SK-N-SH (cell line): ENCODE data around the gene GPR107. TPM values are rescaled to one million over a fixed set of nuclear protein-coding genes. Genes with fewer than 3 reads are reported as not detected.

Experiments
- CTCF ChIA-PET: fragments of 300-600, 350-600 bp; formaldehyde crosslinking; extraction: SDS; loops from one replicate; lab custom pipeline; 2021; lab: Yijun Ruan, JAX
- POLR2A ChIA-PET: fragments of 350-600 bp; sonication (Branson Sonifier 250); formaldehyde crosslinking; extraction: SDS; loops from one replicate; lab custom pipeline; 2020; ENCODE audit warnings: antibody characterized with exemption, inconsistent platforms; lab: Yijun Ruan, JAX
- DNase-seq: peaks from one replicate; pipeline ENCODE4 v3.0.0; 2012
- H2AFZ ChIP-seq: fragments of 200-600 bp; sonication (generic); 2 replicates; pipeline ENCODE4 v1.8.1; 2016; ENCODE audit warnings: antibody characterized with exemption, mild to moderate bottlenecking, low read depth
- H3F3A ChIP-seq: fragments of 200-600 bp; sonication (generic); replicated peaks from 2 replicates; pipeline ENCODE3; 2016; ENCODE audit warnings: antibody characterized with exemption, mild to moderate bottlenecking; ENCODE audit not compliant: insufficient read depth
- H3K27ac ChIP-seq, 2 experiments: fragments of 200-500 bp in 1 of 2; fragments of 200-600 bp in 1 of 2; sonication (Bioruptor generic) in 1 of 2; sonication (generic), shearing (Covaris generic) in 1 of 2; 2 replicates each; pipeline versions ENCODE4 v1.5.1 to v1.6.1; 2014 to 2016; ENCODE audit warnings: low read depth in 2 of 2, inconsistent platforms in 1 of 2, low read length in 1 of 2, mild to moderate bottlenecking in 1 of 2, mixed read lengths in 1 of 2
- H3K27me3 ChIP-seq: fragments of 200-600 bp; sonication (generic), shearing (Covaris generic); 2 replicates; pipeline ENCODE4 v1.6.1; 2016; ENCODE audit warnings: mixed run types; ENCODE audit not compliant: insufficient read depth
- H3K36me3 ChIP-seq, 2 experiments: fragments of 200-500 bp in 1 of 2; fragments of 200-600 bp in 1 of 2; sonication (Bioruptor generic) in 1 of 2; sonication (generic) in 1 of 2; replicated peaks in 1 of 2; 2 replicates each; pipeline versions ENCODE3 to v1.5.1; 2014 to 2016; ENCODE audit warnings: low read length in 1 of 2, mild to moderate bottlenecking in 1 of 2; ENCODE audit not compliant: insufficient read depth in 2 of 2, control insufficient read depth in 1 of 2
- H3K4me1 ChIP-seq, 2 experiments: fragments of 200-500 bp in 1 of 2; fragments of 200-600 bp in 1 of 2; sonication (Bioruptor generic) in 1 of 2; sonication (generic), shearing (Covaris generic) in 1 of 2; 2 replicates each; pipeline versions ENCODE4 v1.5.1 to v1.6.1; 2014 to 2016; ENCODE audit warnings: low read depth in 1 of 2, low read length in 1 of 2, mixed run types in 1 of 2; ENCODE audit not compliant: insufficient read depth in 2 of 2, control insufficient read depth in 1 of 2
- H3K4me2 ChIP-seq: fragments of 200-600 bp; sonication (generic), shearing (Covaris generic); 2 replicates; pipeline ENCODE4 v1.6.1; 2017; ENCODE audit warnings: mixed run types
- H3K4me3 ChIP-seq, 2 experiments: fragments of 200-500 bp in 1 of 2; fragments of 200-600 bp in 1 of 2; sonication (Bioruptor generic) in 1 of 2; sonication (generic), shearing (Covaris generic) in 1 of 2; 2 replicates each; pipeline versions ENCODE4 v1.5.1 to v1.8.1; 2014 to 2016; ENCODE audit warnings: low read depth in 2 of 2, inconsistent platforms in 1 of 2, low read length in 1 of 2, mild to moderate bottlenecking in 1 of 2, mixed read lengths in 1 of 2, moderate library complexity in 1 of 2
- H3K79me2 ChIP-seq: fragments of 200-600 bp; sonication (generic); 2 replicates; pipeline ENCODE4 v1.8.1; 2017; ENCODE audit warnings: mild to moderate bottlenecking; ENCODE audit not compliant: insufficient read depth
- H3K9ac ChIP-seq: fragments of 200-600 bp; sonication (generic); 2 replicates; pipeline ENCODE4 v1.6.1; 2017; ENCODE audit warnings: mixed run types
- H3K9me2 ChIP-seq: fragments of 200-600 bp; sonication (generic); 2 replicates; pipeline ENCODE4 v1.6.1; 2017; ENCODE audit warnings: mixed run types
- H3K9me3 ChIP-seq: fragments of 200-600 bp; sonication (generic); 2 replicates; pipeline ENCODE4 v1.6.1; 2017; ENCODE audit warnings: mixed run types, mild to moderate bottlenecking, moderate library complexity
- H4K20me1 ChIP-seq: fragments of 200-600 bp; sonication (generic); 2 replicates; pipeline ENCODE4 v1.6.1; 2017; ENCODE audit warnings: mild to moderate bottlenecking, mixed run types; ENCODE audit not compliant: insufficient read depth
- CHD2 ChIP-seq: fragments of 150-350 bp; IDR thresholded peaks from 2 replicates; pipeline ENCODE4 v1.6.1; 2018; ENCODE audit warnings: low read length; ENCODE audit not compliant: partially characterized antibody
- IRF3 ChIP-seq: fragments of 150-350 bp; IDR thresholded peaks from 2 replicates; pipeline ENCODE4 v1.6.1; 2016; ENCODE audit warnings: mild to moderate bottlenecking, low read depth, low read length
- JUND ChIP-seq: IDR thresholded peaks from 2 replicates; pipeline ENCODE4 v1.4.0; 2012
- MXI1 ChIP-seq: IDR thresholded peaks from 2 replicates; pipeline ENCODE4 v1.6.1; 2012; ENCODE audit warnings: mild to moderate bottlenecking, low read depth, low read length, improper control_type of control experiment
- POLR2AphosphoS5 ChIP-seq: IDR thresholded peaks from 2 replicates; pipeline ENCODE4 v1.6.1; 2012; ENCODE audit warnings: low read depth, low read length
- REST ChIP-seq: IDR thresholded peaks from 2 replicates; pipeline ENCODE4 v1.6.1; 2012; ENCODE audit warnings: mild to moderate bottlenecking, low read depth, low read length, moderate library complexity
- RFX5 ChIP-seq: IDR thresholded peaks from 2 replicates; pipeline ENCODE4 v1.6.1; 2012; ENCODE audit warnings: mild to moderate bottlenecking, improper control_type of control experiment, low read length
- RXRA ChIP-seq: IDR thresholded peaks from 2 replicates; pipeline ENCODE4 v1.4.0; 2012; ENCODE audit warnings: low read depth, mild to moderate bottlenecking, borderline replicate concordance
- TCF12 ChIP-seq: IDR thresholded peaks from 2 replicates; pipeline ENCODE4 v1.4.0; 2012
- USF1 ChIP-seq: IDR thresholded peaks from 2 replicates; pipeline ENCODE4 v1.4.0; 2012; ENCODE audit warnings: low read depth, borderline replicate concordance
- USF2 ChIP-seq: fragments of 150-350 bp; IDR thresholded peaks from 2 replicates; pipeline ENCODE4 v1.6.1; 2017; ENCODE audit warnings: antibody characterized with exemption, low read length, low read depth, borderline replicate concordance
- YY1 ChIP-seq: IDR thresholded peaks from 2 replicates; pipeline ENCODE4 v1.4.0; 2012; ENCODE audit warnings: low read depth, mild to moderate bottlenecking
- WGBS: methylation state at CpG from one replicate; pipeline ENCODE4 v1.1.6; 2017; ENCODE audit warnings: low lambda C conversion rate; 5-methylcytosine and 5-hydroxymethylcytosine counted together
- polyA plus RNA-seq, 3 experiments: library from polyadenylated mRNA; depleted of rRNA; stranded (reverse); fragments of >200 nt; gene quantifications; 2 replicates each; pipeline ENCODE4 v1.2.3, GENCODE V29; 2012
- TF ChIP-seq, protein P1 (sequence below): IDR thresholded peaks from 2 replicates; pipeline ENCODE4; 2012
- TF ChIP-seq, protein P2 (sequence below): IDR thresholded peaks from 2 replicates; pipeline ENCODE4 v1.4.0; 2012; ENCODE audit warnings: low read depth

GPR107 gene
- polyA plus RNA-seq, 1 of the 3 experiments (the other 2 are of a cell fraction) = 23.0 TPM

DNA sequence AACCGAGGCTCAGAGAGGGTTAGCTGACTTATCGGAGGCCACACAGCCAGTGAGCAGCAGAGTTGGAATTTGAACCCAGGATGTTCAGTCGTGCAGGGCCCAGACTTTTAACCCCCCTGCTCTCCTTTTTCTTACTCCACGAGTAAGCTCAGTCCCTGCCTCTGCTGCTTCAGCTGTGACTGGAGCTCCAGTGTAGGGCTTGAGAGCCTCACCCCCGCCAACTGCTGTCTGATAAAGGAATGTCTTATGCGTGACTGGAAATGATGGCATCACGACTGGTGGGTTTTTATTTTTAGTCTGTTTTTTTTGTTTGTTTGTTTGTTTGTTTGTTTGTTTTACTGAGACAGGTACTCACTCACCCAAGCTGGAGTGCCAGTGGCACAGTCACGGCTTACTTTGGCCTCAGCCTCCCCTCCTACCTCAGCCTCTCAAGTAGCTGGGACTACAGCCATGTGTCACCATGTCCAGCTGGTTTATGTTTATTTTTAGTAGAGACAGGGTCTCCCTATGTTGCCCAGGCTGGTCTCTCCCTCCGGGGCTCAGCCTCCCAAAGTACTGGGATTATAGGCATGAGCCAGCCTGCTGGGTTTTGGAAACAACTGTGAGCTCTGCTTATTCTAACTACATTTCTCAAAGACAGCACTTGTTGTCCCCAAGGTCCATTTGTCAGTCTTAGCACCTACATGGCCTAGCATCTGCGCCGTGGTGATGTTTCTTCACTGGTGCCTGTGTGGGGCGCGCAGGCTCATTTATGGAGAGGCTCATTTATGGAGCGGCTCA is 66.0 kb downstream of the GPR107 start (continued):
- TF ChIP-seq, protein P1, sequence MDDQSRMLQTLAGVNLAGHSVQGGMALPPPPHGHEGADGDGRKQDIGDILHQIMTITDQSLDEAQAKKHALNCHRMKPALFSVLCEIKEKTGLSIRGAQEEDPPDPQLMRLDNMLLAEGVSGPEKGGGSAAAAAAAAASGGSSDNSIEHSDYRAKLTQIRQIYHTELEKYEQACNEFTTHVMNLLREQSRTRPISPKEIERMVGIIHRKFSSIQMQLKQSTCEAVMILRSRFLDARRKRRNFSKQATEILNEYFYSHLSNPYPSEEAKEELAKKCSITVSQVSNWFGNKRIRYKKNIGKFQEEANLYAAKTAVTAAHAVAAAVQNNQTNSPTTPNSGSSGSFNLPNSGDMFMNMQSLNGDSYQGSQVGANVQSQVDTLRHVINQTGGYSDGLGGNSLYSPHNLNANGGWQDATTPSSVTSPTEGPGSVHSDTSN = no peak
- TF ChIP-seq POLR2AphosphoS5 (no peak), USF2 (no peak), MXI1 (no peak), RXRA (no peak), YY1 (no peak), CHD2 (no peak)

- no peaks in the 10 kb centered on the region for H4K20me1 ChIP-seq
- no peaks in the 10 kb centered on the region; the same call in 1 of the 2 replicates for H3K79me2 ChIP-seq
- H3K27ac ChIP-seq = no peak overlapping the region
- DNase-seq = no peak
- 79% methylated on average over 6 of the region's 6 CpGs for WGBS
- CTCF ChIA-PET = interaction anchor here (1.0 to 5.1 kb wide), 2 partner anchors 13 to 73 kb away, joined by 3 to 54 read pairs; no protein-coding TSS in a partner anchor
- H3K4me1 ChIP-seq = peaks cover 21 to 25% of the 10 kb centered on the region in 2 experiments; a peak in 3 of 4 replicates
- no peak overlapping the region for H3K4me2 ChIP-seq
- TF ChIP-seq TCF12 (no peak), USF2 (no peak), IRF3 (no peak), JUND (no peak), USF1 (no peak), RFX5 (no peak), REST (no peak), CHD2 (no peak)
- TF ChIP-seq, protein P2, sequence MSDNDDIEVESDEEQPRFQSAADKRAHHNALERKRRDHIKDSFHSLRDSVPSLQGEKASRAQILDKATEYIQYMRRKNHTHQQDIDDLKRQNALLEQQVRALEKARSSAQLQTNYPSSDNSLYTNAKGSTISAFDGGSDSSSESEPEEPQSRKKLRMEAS = no peak
- TF ChIP-seq, all 33 proteins: peak for 0
- no peaks in the 10 kb centered on the region for H3K27me3 ChIP-seq
- peaks cover 10% of the 10 kb centered on the region for H3F3A ChIP-seq
- no peak overlapping the region for H3K4me3 ChIP-seq
- H3K9me2 ChIP-seq = no peaks in the 10 kb centered on the region
- no peak overlapping the region for H2AFZ ChIP-seq
- POLR2A ChIA-PET = no interaction called here
- peaks cover 8 to 13% of the 10 kb centered on the region in 2 experiments for H3K36me3 ChIP-seq
- H3K9me3 ChIP-seq = no peaks in the 10 kb centered on the region
- H3K9ac ChIP-seq = no peak overlapping the region
Observed at GRCh38 chr9:130120299-130120587, 66.5 kb downstream of the GPR107 start.
